ENCODE data around the gene CFAP61. TPM values are rescaled to one million over a fixed set of nuclear protein-coding genes. Genes with fewer than 3 reads are reported as not detected.

The CFAP61 gene
- total RNA-seq, 4 donors from 2014 or later, result not detected

DNA sequence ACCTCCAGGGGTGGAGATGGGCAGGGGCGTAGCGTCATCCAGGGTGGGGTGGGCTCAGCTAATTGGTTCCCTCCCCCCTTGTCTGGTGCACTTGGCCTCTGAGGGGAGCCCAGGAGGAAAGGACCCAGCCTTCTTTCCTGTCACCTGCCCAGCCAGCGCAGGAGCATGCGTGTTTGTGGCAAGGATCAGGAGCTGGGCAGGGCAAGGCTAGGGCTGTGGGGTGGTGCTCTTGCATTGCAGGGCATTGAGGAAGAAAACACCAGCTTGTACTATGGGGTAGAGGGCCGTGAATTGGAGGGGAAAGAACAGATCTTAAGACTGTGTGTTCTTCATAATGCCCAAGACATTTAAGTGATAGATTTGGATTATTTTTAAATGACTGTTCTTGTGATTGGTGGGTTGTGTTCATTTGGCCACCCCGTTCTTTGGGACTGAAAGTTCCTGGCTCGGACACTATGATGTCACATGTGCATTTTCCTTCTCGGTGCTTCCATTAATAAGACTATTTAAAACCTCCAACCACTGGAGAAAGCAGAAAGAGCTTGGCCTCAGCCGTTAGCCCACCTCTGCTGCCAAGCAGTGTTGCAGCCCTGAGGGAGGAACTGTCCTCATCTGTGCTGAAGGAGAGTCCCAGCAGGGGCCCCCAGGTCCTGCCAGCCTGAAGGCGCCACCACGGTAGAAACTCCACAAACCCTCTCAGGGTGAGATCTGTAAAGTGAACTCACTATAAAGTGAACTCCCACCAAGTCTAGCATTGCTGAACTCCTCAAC lies 179.4 kb downstream of the CFAP61 start:
- Histone ChIP-seq H3K27ac (replicated peaks in 1 of 4) (no peak overlapping the region), H3K9me3 (no peaks in the 10 kb centered on the region), H3K36me3 (no peaks in the 10 kb centered on the region), H3K27me3 (peaks cover 0 to 4% (median 0%) of the 10 kb centered on the region in 4 donors), H3K4me3 (no peak overlapping the region), H3K4me1 (peaks cover 0 to 10% (median 0%) of the 10 kb centered on the region in 4 donors)
- WGBS, result 78% methylated on average over 8 of the region's 11 CpGs
- intact Hi-C loops (cut with DNase I), result no loop called here
- no peak for DNase-seq (ENCODE audit: extremely low spot score)
- TF ChIP-seq POLR2A (IDR thresholded peaks at IDR 0.05; ENCODE audit: low read depth) (no peak), POLR2AphosphoS5 (IDR thresholded peaks at IDR 0.05) (no peak), EP300 (IDR thresholded peaks at IDR 0.05) (no peak)
- TF ChIP-seq, protein P1, sequence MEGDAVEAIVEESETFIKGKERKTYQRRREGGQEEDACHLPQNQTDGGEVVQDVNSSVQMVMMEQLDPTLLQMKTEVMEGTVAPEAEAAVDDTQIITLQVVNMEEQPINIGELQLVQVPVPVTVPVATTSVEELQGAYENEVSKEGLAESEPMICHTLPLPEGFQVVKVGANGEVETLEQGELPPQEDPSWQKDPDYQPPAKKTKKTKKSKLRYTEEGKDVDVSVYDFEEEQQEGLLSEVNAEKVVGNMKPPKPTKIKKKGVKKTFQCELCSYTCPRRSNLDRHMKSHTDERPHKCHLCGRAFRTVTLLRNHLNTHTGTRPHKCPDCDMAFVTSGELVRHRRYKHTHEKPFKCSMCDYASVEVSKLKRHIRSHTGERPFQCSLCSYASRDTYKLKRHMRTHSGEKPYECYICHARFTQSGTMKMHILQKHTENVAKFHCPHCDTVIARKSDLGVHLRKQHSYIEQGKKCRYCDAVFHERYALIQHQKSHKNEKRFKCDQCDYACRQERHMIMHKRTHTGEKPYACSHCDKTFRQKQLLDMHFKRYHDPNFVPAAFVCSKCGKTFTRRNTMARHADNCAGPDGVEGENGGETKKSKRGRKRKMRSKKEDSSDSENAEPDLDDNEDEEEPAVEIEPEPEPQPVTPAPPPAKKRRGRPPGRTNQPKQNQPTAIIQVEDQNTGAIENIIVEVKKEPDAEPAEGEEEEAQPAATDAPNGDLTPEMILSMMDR (IDR thresholded peaks at IDR 0.05), result no peak

DNA sequence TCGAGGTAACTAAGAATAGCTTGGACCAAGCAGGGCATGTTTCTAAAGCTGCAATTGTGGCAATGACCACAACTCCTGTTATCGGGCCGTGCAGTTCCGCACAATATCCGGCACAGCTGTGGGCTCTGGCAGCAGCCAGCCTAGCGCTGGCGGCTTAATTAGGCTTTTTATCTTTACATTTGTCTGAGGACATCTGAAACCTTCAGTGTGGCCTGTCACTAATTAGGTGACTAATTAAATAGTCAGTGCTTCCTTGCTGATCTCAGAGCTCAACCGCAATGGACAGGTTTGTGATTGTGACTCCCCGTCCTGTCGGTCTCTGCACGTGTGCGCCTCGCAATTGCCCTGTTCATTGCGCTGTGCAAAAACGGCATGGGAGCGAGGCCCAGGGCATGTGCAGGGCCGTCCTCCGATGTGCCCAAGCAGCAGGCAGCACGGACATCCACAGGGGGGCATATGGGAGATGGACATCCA lies 180.7 kb downstream of the CFAP61 start:
- H3K27ac ChIP-seq (replicated peaks in 1 of 4), result no peak overlapping the region
- H3K4me3 ChIP-seq, result no peak overlapping the region
- intact Hi-C loops (cut with DNase I), result no loop called here
- H3K4me1 ChIP-seq, result peaks cover 0 to 10% (median 0%) of the 10 kb centered on the region in 4 donors
- 86% methylated on average over 19 of the region's 19 CpGs for WGBS
- DNase-seq (ENCODE audit: extremely low spot score), result no peak
- H3K27me3 ChIP-seq, result peaks cover 0 to 4% (median 0%) of the 10 kb centered on the region in 4 donors
- H3K36me3 ChIP-seq, result no peaks in the 10 kb centered on the region
- H3K9me3 ChIP-seq, result no peaks in the 10 kb centered on the region
- TF ChIP-seq EP300 (IDR thresholded peaks at IDR 0.05), result no peak
- TF ChIP-seq, protein P1 (IDR thresholded peaks at IDR 0.05), result no peak
- TF ChIP-seq POLR2A (IDR thresholded peaks at IDR 0.05; ENCODE audit: low read depth), result no peak
- TF ChIP-seq POLR2AphosphoS5 (IDR thresholded peaks at IDR 0.05), result no peak

DNA sequence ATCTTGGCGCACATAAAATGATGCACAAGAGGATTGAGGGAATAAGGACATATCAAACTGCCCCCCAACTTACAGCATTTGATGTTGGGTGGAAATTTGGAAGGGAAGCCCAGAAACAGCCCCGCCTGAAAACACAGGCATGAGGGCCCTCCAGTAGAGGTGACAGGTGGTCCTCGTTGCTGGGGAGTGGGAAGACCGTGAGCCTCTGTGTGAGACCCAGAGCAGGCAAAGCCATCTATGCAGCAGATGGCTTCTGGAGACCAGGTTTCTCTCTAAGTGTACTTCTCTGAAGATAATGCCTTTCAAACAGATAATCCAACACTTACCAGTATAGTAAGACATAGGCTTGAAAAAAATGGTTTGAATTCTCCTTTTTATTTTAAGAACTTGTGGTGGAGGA lies 183.3 kb downstream of the CFAP61 start:
- no peaks in the 10 kb centered on the region for H3K36me3 ChIP-seq
- H3K27me3 ChIP-seq, result peaks cover 0 to 4% (median 0%) of the 10 kb centered on the region in 4 donors
- DNase-seq (ENCODE audit: extremely low spot score), result no peak
- H3K9me3 ChIP-seq, result no peaks in the 10 kb centered on the region
- TF ChIP-seq POLR2A (IDR thresholded peaks at IDR 0.05; ENCODE audit: low read depth) (no peak), POLR2AphosphoS5 (IDR thresholded peaks at IDR 0.05) (no peak), EP300 (IDR thresholded peaks at IDR 0.05) (no peak)
- TF ChIP-seq, protein P1 (IDR thresholded peaks at IDR 0.05), result no peak
- H3K4me1 ChIP-seq, result peaks cover 0 to 6% (median 0%) of the 10 kb centered on the region in 4 donors
- 85% methylated on average over 4 of the region's 4 CpGs for WGBS
- intact Hi-C loops (cut with DNase I), result loop anchor here (2.0 kb wide), 1 partner anchor 157 kb away; no protein-coding TSS in a partner anchor
- no peak overlapping the region for H3K27ac ChIP-seq (replicated peaks in 1 of 4)
- H3K4me3 ChIP-seq, result no peak overlapping the region

DNA sequence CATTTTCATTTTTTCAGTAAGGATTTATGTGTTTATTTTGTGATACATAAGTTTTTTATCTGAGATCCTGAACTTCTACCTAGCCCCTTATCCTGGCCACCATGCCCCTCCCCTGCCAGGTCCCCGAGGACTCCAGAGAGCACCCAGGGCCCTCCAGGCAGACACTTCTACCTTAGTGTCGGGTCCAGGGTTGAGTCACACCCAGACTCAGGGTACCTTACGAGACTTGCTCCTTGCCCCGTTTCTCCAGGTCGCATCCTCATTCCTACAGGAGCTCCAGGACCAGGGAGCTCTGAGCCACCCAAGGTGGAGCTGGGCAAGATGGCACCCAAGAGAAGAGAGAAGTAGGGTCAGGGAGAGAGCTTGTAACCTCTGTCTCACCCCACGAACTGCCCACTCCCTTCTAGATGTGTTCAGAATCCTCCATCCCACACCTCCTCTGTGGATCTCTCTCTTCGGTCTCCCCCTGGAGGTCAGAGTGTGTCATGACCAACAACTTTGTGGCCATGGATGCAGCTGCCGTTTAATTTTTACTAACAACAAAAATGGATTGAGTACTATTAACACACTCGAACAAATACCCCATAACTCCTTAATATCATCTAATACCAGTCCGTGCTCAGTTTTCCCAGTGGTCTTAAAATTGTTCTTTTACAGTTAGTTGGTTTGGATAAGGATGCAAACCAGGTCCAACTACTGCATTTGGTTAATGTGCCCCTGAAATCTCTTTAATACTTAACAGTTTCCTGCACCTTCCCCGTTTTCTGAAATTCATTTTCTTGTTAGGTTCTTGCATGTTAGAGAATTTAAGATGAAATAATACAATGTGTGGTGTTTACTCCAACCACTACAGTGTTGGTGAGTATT lies 185.0 kb downstream of the CFAP61 start:
- Histone ChIP-seq H3K4me3 (no peak overlapping the region), H3K27ac (replicated peaks in 1 of 4) (no peak overlapping the region), H3K36me3 (no peaks in the 10 kb centered on the region), H3K27me3 (no peaks in the 10 kb centered on the region), H3K9me3 (no peaks in the 10 kb centered on the region), H3K4me1 (peaks cover 0 to 2% (median 0%) of the 10 kb centered on the region in 4 donors)
- intact Hi-C loops (cut with DNase I), result loop anchor here (2.0 kb wide), 1 partner anchor 159 kb away; no protein-coding TSS in a partner anchor
- TF ChIP-seq, protein P1 (IDR thresholded peaks at IDR 0.05), result peak; percentile 39 to 56 (median 49)
- no peak for TF ChIP-seq POLR2A (IDR thresholded peaks at IDR 0.05; ENCODE audit: low read depth)
- 32% methylated on average over 7 of the region's 11 CpGs for WGBS
- DNase-seq (ENCODE audit: extremely low spot score), result peak; percentile 91
